CD4-positive, alpha-beta T cell treated with Interleukin-15 for 1 hour (primary cell): Measurements from ENCODE around the gene RBM41.
"Not testable (repeated sequence)": the region's sequence is repeated elsewhere in the genome, so short reads cannot be mapped to it uniquely, and the experiment has no call there.

Source experiments
- DNase-seq: peaks from one replicate; pipeline ENCODE4 v3.0.0-alpha.2; 2020

Gene RBM41

GRCh38 chrX:107118322-107119147, at the start of gene RBM41:
TSS of gene RBM41 (minus strand) at chrX:107118822. CDS start at chrX:107118773, 49 bp downstream.
- peak; percentile 76 for DNase-seq

- no peak for DNase-seq
These were observed 49.6 kb upstream of the RBM41 start for GRCh38 chrX:107168257-107168656.

- DNase-seq = no peak
These were observed 48.7 kb upstream of the RBM41 start for GRCh38 chrX:107167163-107167921.

DNA sequence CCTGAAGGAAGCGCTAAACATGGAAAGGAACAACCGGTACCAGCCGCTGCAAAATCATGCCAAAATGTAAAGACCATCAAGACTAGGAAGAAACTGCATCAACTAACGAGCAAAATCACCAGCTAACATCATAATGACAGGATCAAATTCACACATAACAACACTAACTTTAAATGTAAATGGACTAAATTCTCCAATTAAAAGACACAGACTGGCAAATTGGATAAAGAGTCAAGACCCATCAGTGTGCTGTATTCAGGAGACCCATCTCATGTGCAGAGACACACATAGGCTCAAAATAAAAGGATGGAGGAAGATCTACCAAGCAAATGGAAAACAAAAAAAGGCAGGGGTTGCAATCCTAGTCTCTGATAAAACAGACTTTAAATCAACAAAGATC, 39.0 kb upstream of the RBM41 start:
- DNase-seq = not testable (repeated sequence)

DNA sequence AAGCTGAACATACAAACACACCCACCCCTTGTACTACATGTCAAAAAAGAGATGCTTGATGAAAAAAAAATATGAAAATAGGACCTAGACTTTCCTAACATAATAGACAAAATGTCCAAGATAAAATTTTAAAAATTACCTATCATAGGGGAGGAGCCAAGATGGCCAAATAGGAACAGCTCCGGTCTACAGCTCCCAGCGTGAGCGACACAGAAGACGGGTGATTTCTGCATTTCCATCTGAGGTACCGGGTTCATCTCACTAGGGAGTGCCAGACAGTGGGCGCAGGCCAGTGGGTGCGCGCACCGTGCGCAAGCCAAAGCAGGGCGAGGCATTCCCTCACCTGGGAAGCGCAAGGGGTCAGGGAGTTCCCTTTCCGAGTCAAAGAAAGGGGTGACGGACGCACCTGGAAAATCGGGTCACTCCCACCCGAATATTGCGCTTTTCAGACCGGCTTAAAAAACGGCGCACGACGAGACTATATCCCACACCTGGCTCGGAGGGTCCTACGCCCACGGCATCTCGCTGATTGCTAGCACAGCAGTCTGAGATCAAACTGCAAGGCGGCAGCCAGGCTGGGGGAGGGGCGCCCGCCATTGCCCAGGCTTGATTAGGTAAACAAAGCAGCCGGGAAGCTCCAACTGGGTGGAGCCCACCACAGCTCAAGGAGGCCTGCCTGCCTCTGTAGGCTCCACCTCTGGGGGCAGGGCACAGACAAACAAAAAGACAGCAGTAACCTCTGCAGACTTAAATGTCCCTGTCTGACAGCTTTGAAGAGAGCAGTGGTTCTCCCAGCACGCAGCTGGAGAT, 37.2 kb upstream of the RBM41 start:
- not testable (repeated sequence) for DNase-seq

DNA sequence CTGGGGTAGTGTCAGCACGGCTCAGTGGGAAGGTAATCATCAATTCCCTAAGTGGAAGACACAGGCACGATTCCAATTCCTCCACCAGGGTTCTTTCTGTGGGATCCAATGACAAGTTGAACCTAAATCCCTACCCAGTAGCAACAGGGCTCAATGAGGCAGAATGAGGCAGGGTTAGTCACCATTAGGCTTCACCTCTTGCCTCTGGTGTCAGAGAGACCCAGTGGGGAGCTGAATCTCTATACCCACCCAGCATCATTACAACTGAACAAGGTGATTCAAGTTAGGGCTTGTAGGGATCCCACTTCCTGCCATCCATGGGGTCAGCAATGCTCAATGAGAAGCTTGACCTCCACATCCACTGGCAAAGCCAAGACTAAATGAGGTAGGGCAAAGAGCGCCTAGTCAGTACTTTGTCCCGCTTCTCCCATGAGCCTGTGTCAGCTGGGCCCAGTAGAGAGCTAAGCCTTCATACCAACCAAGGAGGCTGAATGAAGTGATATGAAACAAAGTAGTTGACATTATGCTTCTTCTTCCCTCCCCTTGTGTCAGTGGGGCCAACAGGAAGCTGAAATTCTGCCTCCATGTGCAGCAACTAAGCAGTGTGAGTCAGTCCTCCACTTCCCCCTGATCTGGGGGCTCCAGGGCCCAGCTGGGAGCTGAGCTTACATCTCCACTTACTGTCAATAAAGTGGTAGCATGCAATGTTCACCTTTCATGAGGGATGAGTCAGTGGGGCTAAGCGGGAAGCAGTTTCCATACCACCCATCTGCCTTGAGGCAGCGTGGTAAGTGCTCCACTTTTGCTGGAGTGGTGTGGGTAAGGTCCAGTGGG, 36.4 kb upstream of the RBM41 start:
- DNase-seq = no peak

DNA sequence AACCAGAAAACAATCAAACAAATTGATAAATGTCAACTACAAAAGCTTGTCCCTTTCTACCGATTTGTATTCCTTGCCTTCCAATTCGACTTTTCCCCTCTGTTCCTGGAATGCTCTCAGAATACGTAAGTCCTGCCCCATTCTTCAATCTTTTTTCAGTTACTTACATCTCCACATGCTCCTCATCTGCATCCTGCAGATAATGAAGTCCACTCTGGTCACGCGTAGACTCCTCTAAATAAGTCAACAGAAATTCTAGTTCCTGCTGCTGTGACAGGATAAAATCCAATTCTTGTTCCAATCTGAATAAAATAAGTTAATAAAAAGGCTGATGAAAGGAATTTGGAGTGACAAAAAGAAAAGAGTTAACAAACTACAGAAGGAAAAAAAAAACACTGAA, 34.4 kb upstream of the RBM41 start:
- no peak for DNase-seq

GRCh38 chrX:107146670-107147069, 28.0 kb upstream of the RBM41 start:
- DNase-seq = no peak

DNA sequence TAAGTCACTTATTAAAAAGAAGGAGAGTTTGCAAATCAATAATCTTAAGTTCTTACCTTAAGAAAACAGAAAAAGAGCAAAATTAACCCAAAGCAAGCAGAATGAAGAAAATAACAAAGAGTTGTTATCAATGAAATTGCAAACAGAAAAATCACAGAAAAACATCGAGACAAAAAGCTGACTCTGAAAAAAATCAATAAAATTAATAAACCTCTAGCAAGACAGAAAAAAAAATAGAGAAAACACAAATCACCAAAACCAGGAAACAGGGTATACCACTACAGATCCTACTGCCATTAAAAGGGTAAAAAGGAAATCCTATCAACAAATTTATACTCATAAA, 17.3 kb upstream of the RBM41 start:
- DNase-seq = no peak

- DNase-seq = no peak
These were observed 16.7 kb upstream of the RBM41 start for GRCh38 chrX:107135049-107135964.

DNA sequence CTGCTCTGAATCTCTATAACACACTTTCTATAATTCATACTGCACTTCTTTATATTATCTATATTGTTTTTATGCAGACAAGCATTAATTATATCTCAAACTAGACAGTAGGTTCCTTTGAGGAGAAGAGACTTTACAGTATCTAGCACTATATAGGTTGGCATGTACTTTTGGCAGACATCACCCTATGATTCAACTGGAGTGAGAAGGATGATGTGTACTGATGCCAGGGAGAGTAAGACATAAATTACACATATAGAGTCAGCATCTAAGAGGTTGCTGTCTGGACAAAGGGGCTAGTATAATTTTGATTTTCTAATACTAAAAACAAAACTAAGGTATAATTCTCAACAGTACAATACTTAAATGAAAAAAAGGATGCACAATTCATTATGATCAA, 5.1 kb upstream of the RBM41 start:
- DNase-seq = no peak

GRCh38 chrX:107119283-107119682, 661 bp upstream of the RBM41 start:
- DNase-seq = no peak

DNA sequence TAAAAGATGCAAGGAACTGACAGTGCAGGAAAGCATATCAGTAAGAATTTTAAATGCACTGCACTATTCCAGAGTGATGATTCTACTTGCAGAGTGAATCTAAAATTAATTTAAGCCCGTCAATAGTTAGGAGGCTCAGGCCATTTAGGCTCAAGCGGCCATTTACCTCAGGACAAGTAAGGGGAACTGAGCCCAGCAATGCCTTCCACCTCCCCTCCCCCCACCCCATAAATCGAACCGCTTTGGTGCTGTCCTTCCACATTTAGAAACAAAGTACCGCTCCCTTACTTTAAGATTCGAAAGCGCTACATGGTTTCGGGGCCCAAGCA, 665 bp downstream of the RBM41 start:
- no peak for DNase-seq

- no peak for DNase-seq
These were observed 11.2 kb downstream of the RBM41 start for GRCh38 chrX:107107459-107107858.

GRCh38 chrX:107102980-107103379, 15.6 kb downstream of the RBM41 start:
- DNase-seq = no peak

GRCh38 chrX:107076158-107076557, 42.5 kb downstream of the RBM41 start:
- DNase-seq = no peak

DNA sequence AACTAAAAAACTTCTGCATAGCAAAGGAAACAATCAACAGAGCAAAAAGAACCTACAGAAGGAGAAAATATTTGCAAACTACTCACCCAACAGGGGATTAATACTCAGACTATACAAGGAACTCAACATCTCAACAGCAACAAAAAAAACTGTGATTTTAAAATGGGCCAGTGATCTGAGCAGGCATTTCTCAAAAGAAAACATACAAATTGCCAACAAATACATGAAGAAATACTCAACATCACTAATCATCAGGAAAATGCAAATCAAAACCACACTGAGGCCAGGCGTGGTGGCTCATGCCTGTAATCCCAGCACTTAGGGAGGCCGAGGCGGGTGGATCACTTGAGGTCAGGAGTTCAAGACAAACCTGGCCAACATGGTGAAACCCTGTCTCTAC, 60.9 kb downstream of the RBM41 start:
- not testable (repeated sequence) for DNase-seq

- no peak for DNase-seq
These were observed 63.6 kb downstream of the RBM41 start for GRCh38 chrX:107054978-107055377.

DNA sequence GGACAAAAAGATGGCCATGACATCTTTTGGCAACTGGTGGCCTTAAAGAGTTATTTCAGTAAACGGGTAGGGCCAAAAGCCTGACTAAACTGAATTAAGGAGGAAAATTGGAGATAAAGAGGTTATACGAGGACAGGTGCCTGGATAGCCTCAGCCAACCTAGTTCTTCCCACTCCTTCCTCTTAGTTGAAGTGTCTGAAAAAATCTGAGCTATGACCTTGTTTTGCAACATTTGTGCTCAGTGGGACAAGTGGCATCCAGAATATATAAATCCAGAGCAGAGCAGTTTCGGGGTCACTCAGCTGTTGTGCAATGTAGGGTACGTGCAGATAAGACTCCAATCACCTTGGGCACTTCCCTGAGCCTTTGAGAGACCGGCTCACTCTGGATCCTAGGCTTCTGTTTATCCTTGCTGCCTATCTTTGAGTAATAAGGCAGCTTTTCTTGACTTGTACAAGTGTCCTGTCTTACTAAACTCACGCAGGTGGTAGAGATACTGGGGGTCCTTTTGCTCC, 68.4 kb downstream of the RBM41 start:
- DNase-seq = no peak

DNA sequence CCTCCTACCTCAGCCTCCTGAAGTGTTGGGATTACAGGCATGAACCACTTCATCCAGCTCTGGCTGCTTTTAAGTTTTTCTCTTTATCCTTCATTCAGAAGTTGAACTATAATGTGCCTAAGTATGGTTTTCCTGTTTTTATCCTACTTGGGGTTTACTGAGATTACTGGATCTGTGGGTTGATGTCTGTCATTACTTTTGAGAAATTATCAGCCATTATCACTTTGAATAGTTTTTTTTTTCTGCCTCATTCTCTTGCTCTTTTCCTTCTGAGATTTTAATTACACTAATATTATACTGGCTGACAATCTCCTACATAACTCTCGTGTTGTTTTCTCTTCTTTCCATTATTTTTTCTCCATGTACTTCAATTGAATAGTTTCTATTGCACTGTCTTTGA, 71.0 kb downstream of the RBM41 start:
- DNase-seq = no peak

- no peak for DNase-seq
These were observed 88.9 kb downstream of the RBM41 start for GRCh38 chrX:107029752-107030151.
